GM23338 (cell line): ENCODE results near the gene BRSK1. TPM values are rescaled to one million over a fixed set of nuclear protein-coding genes. Genes with fewer than 3 reads are reported as not detected.

ENCODE experiments used
- ATAC-seq: fragments of 200-7000 bp; cut with Tn5 transposase; 3 replicates; pipeline ENCODE4 v1.9.1; 2020
- DNase-seq: peaks from one replicate; pipeline ENCODE4 v3.0.0-alpha.2; 2015; ENCODE audit warnings: low spot score
- H2AFZ ChIP-seq: fragments of 200-600 bp; sonication (generic); 2 replicates; pipeline ENCODE4 v1.8.0; 2016; ENCODE audit warnings: antibody characterized with exemption, mild to moderate bottlenecking, moderate library complexity
- H3F3A ChIP-seq: fragments of 200-600 bp; sonication (generic); replicated peaks from 2 replicates; pipeline ENCODE4 v1.8.0; 2017; ENCODE audit warnings: antibody characterized with exemption, mixed run types, low read depth
- H3K27ac ChIP-seq: fragments of 200-600 bp; sonication (generic); 2 replicates; pipeline ENCODE4 v1.6.1; 2016; ENCODE audit warnings: low read depth
- H3K27me3 ChIP-seq: fragments of 200-600 bp; sonication (generic); 2 replicates; pipeline ENCODE4 v1.8.0; 2016; ENCODE audit warnings: mild to moderate bottlenecking, mixed run types, moderate library complexity; ENCODE audit not compliant: insufficient read depth
- H3K36me3 ChIP-seq: fragments of 200-600 bp; sonication (generic); 2 replicates; pipeline ENCODE4 v1.8.0; 2016; ENCODE audit warnings: mild to moderate bottlenecking; ENCODE audit not compliant: insufficient read depth
- H3K4me1 ChIP-seq: fragments of 200-600 bp; sonication (generic); 2 replicates; pipeline ENCODE4 v1.8.0; 2016; ENCODE audit warnings: mild to moderate bottlenecking, moderate library complexity; ENCODE audit not compliant: insufficient read depth
- H3K4me2 ChIP-seq: fragments of 200-600 bp; sonication (generic); 2 replicates; pipeline ENCODE4 v1.7.1; 2017; ENCODE audit warnings: mixed run types
- H3K4me3 ChIP-seq: fragments of 200-600 bp; sonication (generic); 2 replicates; pipeline ENCODE4 v1.6.1; 2016; ENCODE audit warnings: mixed run types
- H3K79me2 ChIP-seq: fragments of 200-600 bp; sonication (generic); replicated peaks from 2 replicates; pipeline ENCODE4 v1.8.0; 2017; ENCODE audit warnings: mild to moderate bottlenecking; ENCODE audit not compliant: insufficient read depth
- H3K9me2 ChIP-seq: fragments of 200-600 bp; sonication (generic); 2 replicates; pipeline ENCODE4 v1.8.0; 2017; ENCODE audit not compliant: insufficient read depth
- H4K20me1 ChIP-seq: fragments of 200-600 bp; sonication (generic); replicated peaks from 2 replicates; pipeline ENCODE4 v1.8.0; 2017; ENCODE audit warnings: mild to moderate bottlenecking; ENCODE audit not compliant: insufficient read depth
- H3K27ac Mint-ChIP-seq: 2 replicates; pipeline ENCODE4 v1.8.0; 2020; ENCODE audit warnings: inconsistent platforms, mild to moderate bottlenecking, moderate library complexity, mixed read lengths
- H3K27me3 Mint-ChIP-seq: 3 replicates; pipeline ENCODE4 v1.8.0; 2022; ENCODE audit warnings: low read depth, mild to moderate bottlenecking, moderate library complexity, mixed read lengths, inconsistent platforms; ENCODE audit not compliant: insufficient read depth, poor library complexity
- H3K36me3 Mint-ChIP-seq: 3 replicates; pipeline ENCODE4 v1.8.0; 2021; ENCODE audit warnings: low read depth, mild to moderate bottlenecking, inconsistent platforms, moderate library complexity, mixed read lengths
- H3K4me1 Mint-ChIP-seq: 3 replicates; pipeline ENCODE4 v1.8.0; 2020; ENCODE audit warnings: mild to moderate bottlenecking, inconsistent platforms, mixed read lengths
- H3K4me3 Mint-ChIP-seq: 3 replicates; pipeline ENCODE4 v1.8.0; 2021; ENCODE audit warnings: moderate library complexity, mild to moderate bottlenecking, inconsistent platforms, mixed read lengths
- H3K9me3 Mint-ChIP-seq: 3 replicates; pipeline ENCODE4 v1.8.0; 2020; ENCODE audit warnings: moderate library complexity, mild to moderate bottlenecking, inconsistent platforms, mixed read lengths
- CREB1 ChIP-seq: fragments of 250-450 bp; sonication (Bioruptor Pico); IDR thresholded peaks from 2 replicates; pipeline ENCODE4 v1.5.0; 2020; ENCODE audit warnings: low read depth, mild to moderate bottlenecking, moderate library complexity
- CTCF ChIP-seq, 2 experiments: fragments of 200-600 bp in 1 of 2; sonication (generic) in 1 of 2; conservative IDR thresholded peaks; 2 replicates each; pipeline versions ENCODE4 v1.5.1 to v1.6.1; 2016 to 2017; ENCODE audit warnings: antibody characterized with exemption in 2 of 2, low read depth in 2 of 2, mild to moderate bottlenecking in 2 of 2, moderate library complexity in 1 of 2
- ETS1 ChIP-seq: IDR thresholded peaks from 2 replicates; pipeline ENCODE4 v1.6.1; 2016; ENCODE audit warnings: antibody characterized with exemption
- EZH2 ChIP-seq: fragments of 200-600 bp; sonication (generic); IDR thresholded peaks from one replicate; pipeline ENCODE4 v1.8.0; 2017; ENCODE audit warnings: antibody characterized with exemption, mild to moderate bottlenecking, low read depth; ENCODE audit not compliant: unreplicated experiment
- EZH2phosphoT487 ChIP-seq: fragments of 200-600 bp; sonication (generic); IDR thresholded peaks from one replicate; pipeline ENCODE4 v1.8.1; 2018; ENCODE audit warnings: antibody characterized with exemption; ENCODE audit not compliant: unreplicated experiment
- POLR2AphosphoS5 ChIP-seq: IDR thresholded peaks from 2 replicates; pipeline ENCODE4 v1.6.1; 2016; ENCODE audit warnings: antibody characterized with exemption, low read depth
- REST ChIP-seq: IDR thresholded peaks from one replicate; pipeline ENCODE4 v1.6.1; 2018; ENCODE audit warnings: antibody characterized with exemption; ENCODE audit not compliant: unreplicated experiment
- STAT1 ChIP-seq: IDR thresholded peaks from one replicate; pipeline ENCODE4 v1.6.1; 2016; ENCODE audit warnings: antibody characterized with exemption; ENCODE audit not compliant: unreplicated experiment
- ZNF114 ChIP-seq: fragments of 250-450 bp; sonication (Bioruptor Pico); IDR thresholded peaks from 2 replicates; pipeline ENCODE4 v1.5.0; 2020; ENCODE audit warnings: mild to moderate bottlenecking, moderate library complexity
- polyA plus RNA-seq: library from polyadenylated mRNA; unstranded; fragments of >200 nt; fragmentation: Nextera tagmentation; extraction: Ambion mirVana; gene quantifications from 2 replicates; pipeline ENCODE4 v1.2.1, GENCODE V29; 2016
- total RNA-seq: library from RNA; depleted of rRNA; stranded (reverse); fragments of >200 nt; shearing (Covaris generic); gene quantifications from 2 replicates; pipeline ENCODE4 v1.2.3, GENCODE V29; 2014

The BRSK1 gene
- total and polyA plus RNA-seq, 2 experiments from 2014 or later: 2.3 to 17.2 TPM

- Histone ChIP-seq H3K4me1 (peaks cover 10% of the 10 kb centered on the region), H3K27ac (0 out of 2 replicates have a peak overlapping the region, but pooled peaks have one; percentile 39), H3F3A (peaks cover 20% of the 10 kb centered on the region), H3K4me3 (no peak overlapping the region), H3K27me3 (no peaks in the 10 kb centered on the region), H3K4me2 (0 out of 2 replicates have a peak overlapping the region, but pooled peaks have one; percentile 26), H3K9me2 (no peaks in the 10 kb centered on the region), H4K20me1 (no peaks in the 10 kb centered on the region; the same call in 1 of the 2 replicates), H2AFZ (no peak overlapping the region), H3K36me3 (peaks cover 11% of the 10 kb centered on the region), H3K79me2 (no peaks in the 10 kb centered on the region)
- no peaks in the 10 kb centered on the region; the same call in 2 of the 3 replicates for H3K9me3 Mint-ChIP-seq
- peaks cover 18% of the 10 kb centered on the region for H3K27me3 Mint-ChIP-seq
- peak overlapping the region; percentile 42; the same call in 1 of the 2 replicates for H3K27ac Mint-ChIP-seq
- TF ChIP-seq STAT1 (no peak), EZH2 (no peak), REST (no peak), ZNF114 (CRISPR knock-in tag) (no peak), POLR2AphosphoS5 (no peak), EZH2phosphoT487 (no peak), ETS1 (peak; percentile 94), CTCF (conservative IDR thresholded peaks at IDR 0.05; ENCODE audit: low read depth in 2 of 2) (no peak), CREB1 (CRISPR knock-in tag) (peak; percentile 58; the same call in 1 of the 2 replicates)
- peaks cover 63% of the 10 kb centered on the region for H3K36me3 Mint-ChIP-seq
- H3K4me3 Mint-ChIP-seq: no peak overlapping the region
- DNase-seq: peak; percentile 92
- ATAC-seq: peak; percentile 69
- H3K4me1 Mint-ChIP-seq: peaks cover 20% of the 10 kb centered on the region
Observed at GRCh38 chr19:55304279-55304978, 20.6 kb downstream of the BRSK1 start.
